Measurements from ENCODE around the gene TMEM129. TPM values are rescaled to one million over a fixed set of nuclear protein-coding genes. Genes with fewer than 3 reads are reported as not detected.

The TMEM129 gene
- total RNA-seq, 4 donors from 2014 or later = 28.9 to 106 (median 67.1) TPM

GRCh38 chr4:1735215-1735614 is 14.1 kb upstream of the TMEM129 start:
- H3K9me3 ChIP-seq = peaks cover 0 to 18% (median 7%) of the 10 kb centered on the region in 4 donors
- H3K4me3 ChIP-seq = no peak overlapping the region
- H3K36me3 ChIP-seq = peaks cover 0 to 57% (median 0%) of the 10 kb centered on the region in 3 donors
- no peaks in the 10 kb centered on the region for H3K4me1 ChIP-seq
- no peak overlapping the region for H3K27ac ChIP-seq
- DNase-seq = no peak
- TF ChIP-seq CTCF (IDR thresholded peaks at IDR 0.05) = no peak
- TF ChIP-seq POLR2A (IDR thresholded peaks at IDR 0.05) = no peak
- no peaks in the 10 kb centered on the region for H3K27me3 ChIP-seq

GRCh38 chr4:1732911-1733310 is 11.8 kb upstream of the TMEM129 start:
- Histone ChIP-seq H3K4me1 (peaks cover 0 to 12% (median under 1%) of the 10 kb centered on the region in 4 donors), H3K27me3 (no peaks in the 10 kb centered on the region), H3K27ac (no peak overlapping the region), H3K9me3 (peaks cover 0 to 12% (median 3%) of the 10 kb centered on the region in 4 donors), H3K4me3 (no peak overlapping the region), H3K36me3 (peaks cover 0 to 45% (median 0%) of the 10 kb centered on the region in 3 donors)
- DNase-seq = no peak
- TF ChIP-seq POLR2A (IDR thresholded peaks at IDR 0.05) (no peak), CTCF (IDR thresholded peaks at IDR 0.05) (no peak)

DNA sequence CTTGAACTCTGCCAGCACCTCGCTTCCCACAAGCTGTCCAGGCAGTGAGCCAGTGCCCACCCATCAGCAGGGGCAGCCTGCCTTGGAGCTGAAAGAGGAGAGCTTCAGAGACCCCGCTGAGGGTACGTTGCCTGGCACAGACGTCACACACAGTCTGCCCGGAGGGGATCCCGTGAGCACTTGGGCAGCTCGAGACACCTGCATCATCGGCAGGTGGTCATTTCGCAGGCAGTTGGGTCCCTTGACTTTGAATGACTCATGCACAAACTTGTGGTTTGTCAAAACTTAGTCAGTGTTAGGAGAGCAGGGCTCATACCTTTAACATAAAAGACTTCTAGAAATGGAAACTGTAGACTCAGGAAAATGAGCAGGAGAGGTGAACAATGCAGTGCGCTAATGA is 10.1 kb upstream of the TMEM129 start:
- no peak overlapping the region for H3K27ac ChIP-seq
- no peak for TF ChIP-seq POLR2A (IDR thresholded peaks at IDR 0.05)
- no peak for TF ChIP-seq CTCF (IDR thresholded peaks at IDR 0.05)
- H3K36me3 ChIP-seq = peaks cover 0 to 29% (median 0%) of the 10 kb centered on the region in 3 donors

GRCh38 chr4:1730532-1731135 is 9.5 kb upstream of the TMEM129 start:
- Histone ChIP-seq H3K27me3 (no peaks in the 10 kb centered on the region), H3K9me3 (no peaks in the 10 kb centered on the region), H3K27ac (no peak overlapping the region), H3K4me1 (peaks cover 3 to 31% (median 11%) of the 10 kb centered on the region in 4 donors), H3K36me3 (peaks cover 0 to 25% (median 0%) of the 10 kb centered on the region in 3 donors), H3K4me3 (no peak overlapping the region)
- no peak for DNase-seq
- TF ChIP-seq CTCF (IDR thresholded peaks at IDR 0.05) (no peak), POLR2A (IDR thresholded peaks at IDR 0.05) (no peak)

More for the DNA sequence above, 10.1 kb upstream of the TMEM129 start:
- H3K4me1 ChIP-seq = peaks cover 3 to 25% (median 7%) of the 10 kb centered on the region in 4 donors
- H3K27me3 ChIP-seq = no peaks in the 10 kb centered on the region
- no peaks in the 10 kb centered on the region for H3K9me3 ChIP-seq
- no peak for DNase-seq
- H3K4me3 ChIP-seq = no peak overlapping the region

- Histone ChIP-seq H3K27me3 (no peaks in the 10 kb centered on the region), H3K36me3 (peaks cover 0 to 16% (median 0%) of the 10 kb centered on the region in 3 donors), H3K27ac (peak overlapping the region in 3 of 4 donors; percentile 8 to 67 (median 55)), H3K4me1 (peaks cover 3 to 31% (median 21%) of the 10 kb centered on the region in 4 donors), H3K4me3 (peak overlapping the region in 2 of 4 donors; percentile 11 to 24), H3K9me3 (no peaks in the 10 kb centered on the region)
- no peak for DNase-seq
- TF ChIP-seq POLR2A (IDR thresholded peaks at IDR 0.05) = no peak
- no peak for TF ChIP-seq CTCF (IDR thresholded peaks at IDR 0.05)
Observed at GRCh38 chr4:1728061-1728980, 7.2 kb upstream of the TMEM129 start.
